Measurements from ENCODE around the gene NXT1. TPM values are rescaled to one million over a fixed set of nuclear protein-coding genes. Genes with fewer than 3 reads are reported as not detected.

NXT1 gene
- total RNA-seq, 2 donors from 2014 or later = 16.1 to 19.1 TPM

DNA sequence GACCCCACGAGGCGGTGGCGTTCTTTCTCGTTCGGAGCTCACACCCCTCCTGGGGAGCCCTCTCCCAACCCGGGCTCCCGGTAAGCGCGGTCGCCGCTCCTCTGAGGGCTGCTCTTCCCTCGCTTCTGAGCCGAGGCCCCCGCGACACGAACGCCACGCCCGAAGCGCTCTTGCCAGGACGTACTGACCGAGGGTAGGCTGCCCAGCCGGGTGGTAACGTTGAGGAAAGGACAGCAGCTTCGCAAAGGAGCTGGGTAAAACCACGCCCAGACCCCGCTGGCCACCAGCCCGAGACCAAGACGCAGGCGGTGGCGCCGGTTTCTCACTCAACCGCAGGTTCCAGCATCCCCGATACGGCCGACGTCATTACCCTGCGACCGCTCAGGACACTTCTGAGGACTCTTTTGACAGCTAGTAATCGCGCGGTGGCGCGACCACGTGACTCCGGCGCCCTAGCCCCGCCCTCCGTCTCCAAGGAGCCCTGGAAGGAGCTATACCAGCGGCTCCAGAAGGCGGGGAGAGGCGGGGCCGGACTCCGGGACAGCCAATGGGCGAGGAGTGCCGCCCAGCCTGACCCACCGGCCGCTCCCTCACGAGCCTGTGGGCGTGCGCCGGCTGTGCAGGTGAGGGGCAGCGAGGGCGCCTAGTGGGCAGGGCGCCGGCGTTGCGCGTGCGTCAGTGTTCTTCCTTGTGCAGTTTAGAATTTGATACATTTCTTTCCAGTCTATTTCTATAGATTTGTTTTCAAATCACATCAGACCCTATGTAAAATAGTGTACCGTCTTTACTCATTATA, 7.4 kb downstream of the NXT1 start:
- Histone ChIP-seq H3K36me3 (peaks cover 12% of the 10 kb centered on the region), H3K4me3 (peak overlapping the region; percentile 54 to 68), H3K27ac (peak overlapping the region; percentile 97), H3K27me3 (no peaks in the 10 kb centered on the region), H3K4me1 (peaks cover 0 to 33% of the 10 kb centered on the region in 2 donors), H3K9me3 (no peaks in the 10 kb centered on the region)
- peak; percentile 100 for DNase-seq (ENCODE audit: low spot score)
- peak in 1 of 2 donors; percentile 18 for TF ChIP-seq CTCF (IDR thresholded peaks at IDR 0.05)

DNA sequence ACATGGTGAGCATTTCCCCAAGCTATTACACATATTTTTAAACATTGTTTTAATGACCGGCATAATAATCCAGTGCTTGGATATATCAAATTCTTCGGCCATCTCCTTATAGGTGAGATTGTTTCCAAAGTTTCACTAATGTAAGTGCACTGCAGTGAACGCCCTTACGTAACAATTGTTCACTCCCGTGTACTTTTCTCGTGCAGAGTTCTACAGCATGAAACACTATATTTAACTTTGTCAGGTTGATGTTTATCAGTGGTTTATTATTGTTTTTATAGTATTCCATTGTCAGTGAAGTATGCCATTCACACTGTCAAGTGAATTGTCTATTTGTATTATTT, 7.9 kb downstream of the NXT1 start:
- no peak for TF ChIP-seq CTCF (IDR thresholded peaks at IDR 0.05)
- H3K4me3 ChIP-seq = peak overlapping the region; percentile 54 to 68
- H3K36me3 ChIP-seq = peaks cover 12% of the 10 kb centered on the region
- H3K4me1 ChIP-seq = peaks cover 0 to 37% of the 10 kb centered on the region in 2 donors
- no peaks in the 10 kb centered on the region for H3K27me3 ChIP-seq
- H3K27ac ChIP-seq = peak overlapping the region; percentile 97
- no peak for DNase-seq (ENCODE audit: low spot score)
- no peaks in the 10 kb centered on the region for H3K9me3 ChIP-seq

DNA sequence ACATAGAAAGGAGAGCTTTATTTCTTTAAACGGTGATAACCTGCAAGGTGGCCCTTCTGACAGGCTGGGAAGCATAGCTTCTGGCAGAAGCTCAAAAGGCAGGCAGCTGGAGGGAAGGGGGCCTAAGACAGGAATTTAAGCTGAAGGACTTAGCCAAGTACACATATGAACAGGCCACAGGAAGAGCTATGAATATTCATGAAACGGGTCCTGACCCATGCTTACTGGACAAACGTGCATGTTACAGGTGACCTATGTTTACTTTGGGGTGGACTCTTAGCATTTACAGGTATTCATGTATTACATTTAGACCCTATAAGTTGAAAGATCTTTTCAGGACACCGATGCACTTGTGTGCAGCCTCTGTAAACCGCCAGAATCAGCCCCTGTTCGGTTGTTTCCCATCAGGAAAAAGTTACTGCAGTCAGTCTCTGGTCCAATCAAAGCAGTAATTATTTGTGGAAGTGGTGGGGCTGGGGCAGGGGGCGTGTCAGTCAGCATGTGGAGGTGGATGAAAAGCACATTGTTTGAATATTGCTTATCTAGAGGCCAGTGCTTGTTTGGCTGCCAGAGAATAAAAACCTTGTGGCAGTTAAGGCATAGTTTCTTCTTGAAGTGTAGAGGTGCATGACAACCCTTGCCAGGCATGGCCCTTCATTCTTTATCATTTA, 8.5 kb downstream of the NXT1 start:
- no peaks in the 10 kb centered on the region for H3K27me3 ChIP-seq
- no peak overlapping the region for H3K4me3 ChIP-seq
- H3K4me1 ChIP-seq = peaks cover 0 to 41% of the 10 kb centered on the region in 2 donors

GRCh38 chr20:23360531-23360930, 9.9 kb downstream of the NXT1 start:
- TF ChIP-seq CTCF (IDR thresholded peaks at IDR 0.05) = no peak
- H3K4me3 ChIP-seq = peak overlapping the region in 1 of 2 donors; percentile 96
- DNase-seq (ENCODE audit: low spot score) = no peak
- H3K9me3 ChIP-seq = no peaks in the 10 kb centered on the region
- H3K36me3 ChIP-seq = peaks cover 19% of the 10 kb centered on the region
- peaks cover 0 to 44% of the 10 kb centered on the region in 2 donors for H3K4me1 ChIP-seq
- peak overlapping the region; percentile 99 to 100 for H3K27ac ChIP-seq
- H3K27me3 ChIP-seq = no peaks in the 10 kb centered on the region

More for the DNA sequence above, 8.5 kb downstream of the NXT1 start:
- no peak for DNase-seq (ENCODE audit: low spot score)
- Histone ChIP-seq H3K36me3 (peaks cover 12% of the 10 kb centered on the region), H3K27ac (peak overlapping the region; percentile 97), H3K9me3 (no peaks in the 10 kb centered on the region)
- TF ChIP-seq CTCF (IDR thresholded peaks at IDR 0.05) = no peak

- peak overlapping the region; percentile 99 to 100 for H3K27ac ChIP-seq
- H3K27me3 ChIP-seq = no peaks in the 10 kb centered on the region
- DNase-seq (ENCODE audit: low spot score) = no peak
- peaks cover 0 to 49% of the 10 kb centered on the region in 2 donors for H3K4me1 ChIP-seq
- no peak for TF ChIP-seq CTCF (IDR thresholded peaks at IDR 0.05)
- peaks cover 21% of the 10 kb centered on the region for H3K36me3 ChIP-seq
- H3K9me3 ChIP-seq = no peaks in the 10 kb centered on the region
- peak overlapping the region; percentile 86 to 96 for H3K4me3 ChIP-seq
Observed at GRCh38 chr20:23361119-23361475, 10.5 kb downstream of the NXT1 start.
